Aorta (tissue), 5 donors: Measurements from ENCODE around the gene TUBB3. TPM values are rescaled to one million over a fixed set of nuclear protein-coding genes. Genes with fewer than 3 reads are reported as not detected.
"Not testable (repeated sequence)": the region's sequence is repeated elsewhere in the genome, so short reads cannot be mapped to it uniquely, and the experiment has no call there.

ENCODE experiments used
- ATAC-seq: fragments of 200-7000 bp; cut with Tn5 transposase; one replicate; pipeline ENCODE4 v1.9.1; 2022; ENCODE audit warnings: moderate library complexity; ENCODE audit not compliant: low FRiP score
- DNase-seq, 2 donors: peaks; one replicate each; pipeline ENCODE4 v3.0.0-alpha.2; 2020
- H3K27ac ChIP-seq, 2 donors: one replicate each; pipeline ENCODE4 v1.5.1; 2013; ENCODE audit warnings: low read length in 2 of 2, mild to moderate bottlenecking in 2 of 2, moderate library complexity in 2 of 2, control low read depth in 1 of 2, inconsistent platforms in 1 of 2, low read depth in 1 of 2
- H3K27me3 ChIP-seq, 2 donors: one replicate each; pipeline ENCODE4 v1.6.1; 2013; ENCODE audit warnings: control low read depth in 1 of 2, low read length in 1 of 2, mild to moderate bottlenecking in 1 of 2, moderate library complexity in 1 of 2; ENCODE audit not compliant: insufficient read depth in 2 of 2, control insufficient read depth in 1 of 2
- H3K36me3 ChIP-seq, 2 donors: one replicate each; pipeline ENCODE4 v1.6.1; 2013; ENCODE audit warnings: control low read depth in 1 of 2, low read length in 1 of 2, mild to moderate bottlenecking in 1 of 2; ENCODE audit not compliant: insufficient read depth in 2 of 2, control insufficient read depth in 1 of 2
- H3K4me1 ChIP-seq, 2 donors: one replicate each; pipeline ENCODE4 v1.6.1; 2013; ENCODE audit warnings: low read length in 2 of 2, control low read depth in 1 of 2, mild to moderate bottlenecking in 1 of 2, moderate library complexity in 1 of 2; ENCODE audit not compliant: insufficient read depth in 2 of 2, control insufficient read depth in 1 of 2
- H3K4me3 ChIP-seq, 2 donors: one replicate each; pipeline ENCODE4 v1.5.1; 2013; ENCODE audit warnings: low read length in 2 of 2, control low read depth in 1 of 2, mild to moderate bottlenecking in 1 of 2
- H3K9me3 ChIP-seq: one replicate; pipeline ENCODE4 v1.6.1; 2013; ENCODE audit warnings: mild to moderate bottlenecking, low read length; ENCODE audit not compliant: control insufficient read depth
- WGBS, 2 donors: extraction: QIAGEN DNeasy Blood & Tissue Kit; methylation state at CpG; one replicate each; pipeline ENCODE4 v1.1.7; 2013; 5-methylcytosine and 5-hydroxymethylcytosine counted together
- intact Hi-C, 2 donors: fragments of 100-400 bp; cut with DNase I; formaldehyde crosslinking; loops; one replicate each; pipeline versions ENCODE4 v1.14.2 to v1.15.0; 2022
- polyA plus RNA-seq, 2 donors: library from polyadenylated mRNA; stranded (reverse); fragments of 200-250 nt; gene quantifications; one replicate each; pipeline ENCODE4 v1.2.3, GENCODE V29; 2013
- total RNA-seq, 2 donors: library from RNA; stranded (reverse); fragmentation: NEBNext Ultra II Directional; extraction: Animal tissue kit (Norgen Biotek cat#: 25700); gene quantifications; one replicate each; pipeline ENCODE4 v1.2.1, GENCODE V29; 2021
- donor health status: healthy with polysubstance abuse.
- donor health status: Bipolar disorder and iron deficiency.
- donor health status: DM: no; HTN: no; CAD: no.
- donor health status: DM: no; HTN: no; CAD: no.
- donor health status: DM: yes; HTN: yes; CAD: no.

Gene TUBB3
- total and polyA plus RNA-seq, 4 donors, result 0.38 to 12.5 (median 4.0) TPM

- intact Hi-C loops, result no loop called here
- no peak for ATAC-seq
- Histone ChIP-seq H3K4me3 (no peak overlapping the region), H3K27me3 (no peaks in the 10 kb centered on the region), H3K27ac (no peak overlapping the region), H3K36me3 (no peaks in the 10 kb centered on the region), H3K9me3 (no peaks in the 10 kb centered on the region), H3K4me1 (no peaks in the 10 kb centered on the region)
- 91 to 99% methylated on average over 6 of the region's 6 CpGs for WGBS, 2 donors
- no peak for DNase-seq
These were observed 8.8 kb downstream of the TUBB3 start for GRCh38 chr16:89931964-89932363.

DNA sequence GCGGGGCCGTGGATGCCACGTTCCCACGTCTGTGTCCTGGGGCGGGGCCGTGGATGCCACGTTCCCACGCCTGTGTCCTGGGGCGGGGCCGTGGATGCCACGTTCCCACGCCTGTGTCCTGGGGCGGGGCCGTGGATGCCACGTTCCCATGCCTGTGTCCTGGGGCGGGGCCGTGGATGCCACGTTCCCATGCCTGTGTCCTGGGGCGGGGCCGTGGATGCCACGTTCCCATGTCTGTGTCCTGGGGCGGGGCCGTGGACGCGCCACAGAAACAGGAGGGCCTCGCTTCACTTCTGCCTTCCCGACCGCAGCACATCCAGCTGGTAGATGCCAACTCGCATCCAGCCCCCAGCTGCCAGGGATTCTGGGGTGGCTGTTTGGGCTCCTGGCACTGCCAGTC lies 10.9 kb downstream of the TUBB3 start:
- H3K4me3 ChIP-seq, H3K4me1 ChIP-seq, H3K36me3 ChIP-seq, DNase-seq, H3K9me3 ChIP-seq, H3K27me3 ChIP-seq, ATAC-seq, intact Hi-C loops, H3K27ac ChIP-seq: not testable (repeated sequence)
- 95 to 96% methylated on average over 26 to 29 of the region's 29 CpGs for WGBS, 2 donors

GRCh38 chr16:89934611-89935553 lies 11.7 kb downstream of the TUBB3 start:
- no peak overlapping the region for H3K27ac ChIP-seq
- no peaks in the 10 kb centered on the region for H3K27me3 ChIP-seq
- H3K36me3 ChIP-seq, result no peaks in the 10 kb centered on the region
- ATAC-seq, result no peak
- no peak for DNase-seq
- intact Hi-C loops, result no loop called here
- no peak overlapping the region for H3K4me3 ChIP-seq
- 95 to 96% methylated on average over 59 to 61 of the region's 61 CpGs for WGBS, 2 donors
- no peaks in the 10 kb centered on the region for H3K4me1 ChIP-seq
- no peaks in the 10 kb centered on the region for H3K9me3 ChIP-seq

DNA sequence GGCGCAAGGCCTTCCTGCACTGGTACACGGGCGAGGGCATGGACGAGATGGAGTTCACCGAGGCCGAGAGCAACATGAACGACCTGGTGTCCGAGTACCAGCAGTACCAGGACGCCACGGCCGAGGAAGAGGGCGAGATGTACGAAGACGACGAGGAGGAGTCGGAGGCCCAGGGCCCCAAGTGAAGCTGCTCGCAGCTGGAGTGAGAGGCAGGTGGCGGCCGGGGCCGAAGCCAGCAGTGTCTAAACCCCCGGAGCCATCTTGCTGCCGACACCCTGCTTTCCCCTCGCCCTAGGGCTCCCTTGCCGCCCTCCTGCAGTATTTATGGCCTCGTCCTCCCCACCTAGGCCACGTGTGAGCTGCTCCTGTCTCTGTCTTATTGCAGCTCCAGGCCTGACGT lies 12.5 kb downstream of the TUBB3 start:
- ATAC-seq, H3K4me1 ChIP-seq, H3K36me3 ChIP-seq, intact Hi-C loops, DNase-seq, H3K4me3 ChIP-seq, H3K27ac ChIP-seq, H3K9me3 ChIP-seq, H3K27me3 ChIP-seq: not testable (repeated sequence)
- 91 to 92% methylated on average over 23 to 27 of the region's 27 CpGs for WGBS, 2 donors

- Histone ChIP-seq H3K4me1 (no peaks in the 10 kb centered on the region), H3K27ac (no peak overlapping the region), H3K4me3 (no peak overlapping the region), H3K36me3 (no peaks in the 10 kb centered on the region), H3K9me3 (no peaks in the 10 kb centered on the region), H3K27me3 (no peaks in the 10 kb centered on the region)
- ATAC-seq (no peak), DNase-seq (no peak)
- intact Hi-C loops, result no loop called here
- WGBS, 2 donors, result 83 to 87% methylated on average over 13 of the region's 13 CpGs
These were observed 12.9 kb downstream of the TUBB3 start for GRCh38 chr16:89936034-89936433.

DNA sequence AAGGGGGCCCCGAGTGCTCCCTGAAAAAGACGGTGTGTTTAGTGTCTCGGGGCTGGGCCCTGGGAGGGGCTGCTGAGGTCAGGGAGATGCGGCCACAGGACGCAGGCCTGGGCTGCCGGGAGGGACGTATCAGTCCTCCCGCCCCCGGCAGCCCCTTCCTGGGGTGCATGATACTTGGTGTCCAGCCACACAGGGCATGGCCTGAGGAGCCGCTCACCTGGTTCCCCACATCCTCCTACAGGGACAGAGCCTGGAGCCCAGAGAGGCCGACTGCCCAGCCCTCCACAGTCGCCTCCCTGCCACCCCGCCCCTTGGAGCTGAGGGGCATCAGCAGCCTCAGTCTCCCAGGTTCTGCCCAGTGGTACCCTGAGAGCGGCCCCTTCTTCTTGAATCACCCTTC lies 13.4 kb downstream of the TUBB3 start:
- no peaks in the 10 kb centered on the region for H3K36me3 ChIP-seq

DNA sequence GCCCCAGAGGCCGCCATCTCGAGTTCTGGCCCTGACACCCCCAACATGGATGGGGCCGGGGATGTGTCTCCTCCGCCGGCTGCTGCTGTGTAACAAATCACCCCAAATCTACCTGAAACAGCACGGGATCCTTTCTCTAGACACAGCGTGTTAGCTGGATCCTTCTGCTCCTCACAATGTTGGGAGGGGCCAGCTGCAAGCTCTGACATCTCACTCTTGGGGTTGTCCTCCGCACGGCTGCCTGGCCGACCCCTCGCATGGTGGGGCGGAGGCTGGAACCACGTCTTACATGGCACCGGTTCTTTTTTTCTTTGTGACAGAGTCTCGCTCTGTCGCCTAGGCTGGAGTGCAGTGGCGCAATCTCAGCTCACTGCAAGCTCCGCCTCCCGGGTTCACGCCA lies 13.8 kb downstream of the TUBB3 start:
- Histone ChIP-seq H3K36me3 (no peaks in the 10 kb centered on the region), H3K4me1 (no peaks in the 10 kb centered on the region), H3K4me3 (no peak overlapping the region), H3K9me3 (no peaks in the 10 kb centered on the region), H3K27ac (no peak overlapping the region), H3K27me3 (no peaks in the 10 kb centered on the region)
- WGBS, 2 donors, result 90 to 93% methylated on average over 20 of the region's 20 CpGs
- no peak for ATAC-seq
- DNase-seq, result no peak
- intact Hi-C loops, result no loop called here

More for the DNA sequence above, 13.4 kb downstream of the TUBB3 start:
- 92 to 94% methylated on average over 14 of the region's 14 CpGs for WGBS, 2 donors
- intact Hi-C loops, result no loop called here
- ATAC-seq (peak; percentile 16), DNase-seq (no peak)
- no peaks in the 10 kb centered on the region for H3K4me1 ChIP-seq
- H3K27me3 ChIP-seq, result no peaks in the 10 kb centered on the region
- no peak overlapping the region for H3K27ac ChIP-seq
- no peaks in the 10 kb centered on the region for H3K9me3 ChIP-seq
- no peak overlapping the region for H3K4me3 ChIP-seq

DNA sequence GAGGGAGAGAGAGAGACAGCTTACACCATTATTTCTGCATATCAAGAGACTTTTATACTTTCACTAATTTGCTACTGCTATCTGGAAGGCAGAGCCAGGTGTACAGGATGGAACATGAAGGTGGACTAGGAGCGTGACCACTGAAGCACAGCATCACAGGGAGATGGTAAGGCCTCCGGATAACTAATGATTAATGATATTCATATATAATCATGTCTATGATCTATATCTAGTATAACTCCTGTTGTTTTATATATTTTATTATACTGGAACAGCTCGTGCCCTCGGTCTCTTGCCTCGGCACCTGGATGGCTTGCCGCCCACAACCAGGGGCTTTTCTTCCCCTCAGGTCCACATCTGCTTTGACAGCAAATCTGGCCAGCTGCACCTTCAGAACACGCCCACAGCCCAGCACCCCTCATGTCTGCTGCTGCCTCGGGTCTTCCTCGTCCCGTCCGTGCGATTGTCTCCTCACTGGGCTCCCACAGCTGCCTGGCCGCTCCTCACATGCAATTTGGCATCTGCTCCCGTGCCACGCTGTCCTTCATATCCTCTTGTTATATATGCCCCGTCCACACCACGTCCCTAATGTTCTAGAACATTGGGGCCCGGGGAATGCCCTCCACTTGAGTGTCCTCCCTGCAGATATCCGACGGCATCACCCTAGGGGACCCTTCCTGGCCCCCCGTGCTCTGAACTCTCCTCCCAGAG lies 15.2 kb downstream of the TUBB3 start:
- DNase-seq (no peak), ATAC-seq (no peak)
- H3K4me3 ChIP-seq, result no peak overlapping the region
- H3K27me3 ChIP-seq, result no peaks in the 10 kb centered on the region
- 76 to 77% methylated on average over 21 of the region's 21 CpGs for WGBS, 2 donors
- H3K4me1 ChIP-seq, result no peaks in the 10 kb centered on the region
- intact Hi-C loops, result no loop called here
- H3K27ac ChIP-seq, result no peak overlapping the region
- H3K9me3 ChIP-seq, result no peaks in the 10 kb centered on the region
- H3K36me3 ChIP-seq, result no peaks in the 10 kb centered on the region

- no peak overlapping the region for H3K4me3 ChIP-seq
- ATAC-seq, result no peak
These were observed 21.6 kb downstream of the TUBB3 start for GRCh38 chr16:89944773-89945172.

More at GRCh38 chr16:89944773-89945172, 21.6 kb downstream of the TUBB3 start:
- intact Hi-C loops, result no loop called here
- WGBS, 2 donors, result 78 to 80% methylated on average over 5 of the region's 5 CpGs
- Histone ChIP-seq H3K27ac (no peak overlapping the region), H3K4me1 (no peaks in the 10 kb centered on the region), H3K36me3 (no peaks in the 10 kb centered on the region), H3K27me3 (no peaks in the 10 kb centered on the region), H3K9me3 (no peaks in the 10 kb centered on the region)
- DNase-seq, result no peak
